H1 (cell line): ENCODE results near the gene UNC5B. TPM values are rescaled to one million over a fixed set of nuclear protein-coding genes. Genes with fewer than 3 reads are reported as not detected.

Experiments used
- CTCF ChIA-PET: fragments of 300-600 bp; sonication (Branson Sonifier 250); formaldehyde crosslinking; loops from one replicate; lab custom pipeline; 2021; ENCODE audit not compliant: partially characterized antibody; lab: Charles Lee
- POLR2A ChIA-PET: fragments of 300-600 bp; sonication (Branson Sonifier 250); formaldehyde crosslinking; loops from one replicate; lab custom pipeline; 2021; ENCODE audit warnings: inconsistent platforms; ENCODE audit not compliant: partially characterized antibody; lab: Charles Lee
- DNase-seq, 2 experiments: peaks; one replicate each; pipeline versions ENCODE4 v3.0.0 to v3.0.0-alpha.2; 2010 to 2022; ENCODE audit warnings: low spot score in 2 of 2, low read depth in 1 of 2, mixed read lengths in 1 of 2
- FAIRE-seq: peaks from 2 replicates; lab custom pipeline; 2011; peaks lifted over from hg19 to GRCh38; lab: Jason Lieb, UNC
- H2AFZ ChIP-seq: 2 replicates; pipeline ENCODE4 v1.8.1; 2012; ENCODE audit warnings: low read length, inconsistent platforms
- H2AK5ac ChIP-seq: 2 replicates; pipeline ENCODE4 v1.6.1; 2013; ENCODE audit warnings: low read depth, low read length
- H2BK120ac ChIP-seq: replicated peaks from 2 replicates; pipeline ENCODE3; 2013; ENCODE audit warnings: low read depth, low read length, inconsistent platforms
- H2BK12ac ChIP-seq: 2 replicates; pipeline ENCODE4 v1.6.1; 2013; ENCODE audit warnings: low read depth, low read length
- H2BK15ac ChIP-seq: 2 replicates; pipeline ENCODE4 v1.6.1; 2013; ENCODE audit warnings: low read length
- H2BK20ac ChIP-seq: 2 replicates; pipeline ENCODE4 v1.6.1; 2013; ENCODE audit warnings: low read length
- H2BK5ac ChIP-seq: 2 replicates; pipeline ENCODE4 v1.6.1; 2013; ENCODE audit warnings: low read depth, low read length
- H3K14ac ChIP-seq: 2 replicates; pipeline ENCODE4 v1.6.1; 2013; ENCODE audit warnings: inconsistent platforms; ENCODE audit not compliant: insufficient read length
- H3K18ac ChIP-seq: 2 replicates; pipeline ENCODE4 v1.6.1; 2013; ENCODE audit warnings: low read length; ENCODE audit errors: extremely low read depth
- H3K23ac ChIP-seq: 2 replicates; pipeline ENCODE4 v1.6.1; 2013; ENCODE audit warnings: inconsistent platforms; ENCODE audit not compliant: insufficient read length
- H3K23me2 ChIP-seq: 2 replicates; pipeline ENCODE4 v1.6.1; 2013; ENCODE audit warnings: low read depth, low read length
- H3K27ac ChIP-seq: 2 replicates; pipeline ENCODE4 v1.6.1; 2011; ENCODE audit warnings: low read depth, low read length, inconsistent platforms
- H3K27me3 ChIP-seq, 4 experiments: replicated peaks in 1 of 4; 1 replicate in 1 of 4; 2 replicates in 3 of 4; pipeline versions ENCODE4 v1.6.1 to v1.8.1; 2011 to 2013; ENCODE audit warnings: low read length in 3 of 4, mild to moderate bottlenecking in 3 of 4, inconsistent platforms in 2 of 4, mixed read lengths in 2 of 4, moderate library complexity in 1 of 4; ENCODE audit not compliant: control insufficient read depth in 3 of 4, insufficient read depth in 3 of 4; ENCODE audit errors: extremely low read depth in 1 of 4
- H3K36me3 ChIP-seq, 4 experiments: 2 replicates each; pipeline versions ENCODE4 v1.6.1 to v1.8.1; 2011 to 2013; ENCODE audit warnings: mild to moderate bottlenecking in 4 of 4, low read length in 3 of 4, moderate library complexity in 2 of 4, control low read depth in 1 of 4, inconsistent platforms in 1 of 4; ENCODE audit not compliant: insufficient read depth in 4 of 4, control insufficient read depth in 2 of 4
- H3K4ac ChIP-seq: replicated peaks from 2 replicates; pipeline ENCODE3; 2013; ENCODE audit warnings: low read length, low read depth, mixed read lengths, inconsistent platforms; ENCODE audit not compliant: insufficient read length
- H3K4me1 ChIP-seq, 4 experiments: replicated peaks in 1 of 4; 1 replicate in 1 of 4; 2 replicates in 3 of 4; pipeline versions ENCODE4 v1.6.1 to v1.8.1; 2011 to 2013; ENCODE audit warnings: low read length in 3 of 4, inconsistent platforms in 2 of 4, mixed read lengths in 1 of 4; ENCODE audit not compliant: insufficient read depth in 4 of 4, control insufficient read depth in 3 of 4
- H3K4me2 ChIP-seq, 2 experiments: 2 replicates each; pipeline versions ENCODE4 v1.6.1 to v1.8.1; 2011 to 2013; ENCODE audit warnings: low read depth in 2 of 2, low read length in 2 of 2, control low read depth in 1 of 2, inconsistent platforms in 1 of 2, mild to moderate bottlenecking in 1 of 2; ENCODE audit not compliant: insufficient read depth in 1 of 2
- H3K4me3 ChIP-seq, 4 experiments: fragments of 200-600, 300-600 bp in 1 of 4; sonication (generic), shearing (Covaris generic), sonication (Bioruptor Twin) in 1 of 4; 2 replicates each; pipeline versions ENCODE4 v1.5.1 to v1.8.1; 2011 to 2016; ENCODE audit warnings: low read length in 4 of 4, low read depth in 3 of 4, control low read depth in 2 of 4, inconsistent platforms in 2 of 4, mild to moderate bottlenecking in 2 of 4, mixed read lengths in 1 of 4, moderate library complexity in 1 of 4; ENCODE audit not compliant: insufficient read depth in 2 of 4; ENCODE audit errors: extremely low read depth in 1 of 4
- H3K56ac ChIP-seq: replicated peaks from 2 replicates; pipeline ENCODE3; 2013; ENCODE audit warnings: low read depth, mild to moderate bottlenecking, mixed read lengths, low read length, inconsistent platforms; ENCODE audit not compliant: insufficient read length
- H3K79me1 ChIP-seq: 2 replicates; pipeline ENCODE4 v1.6.1; 2013; ENCODE audit warnings: low read depth, low read length, control low read depth
- H3K79me2 ChIP-seq, 2 experiments: 2 replicates each; pipeline versions ENCODE4 v1.6.1 to v1.8.1; 2012 to 2013; ENCODE audit warnings: low read length in 2 of 2, mild to moderate bottlenecking in 2 of 2, inconsistent platforms in 1 of 2; ENCODE audit not compliant: insufficient read depth in 2 of 2, control insufficient read depth in 1 of 2
- H3K9ac ChIP-seq, 4 experiments: replicated peaks in 1 of 4; 1 replicate in 1 of 4; 2 replicates in 3 of 4; pipeline versions ENCODE4 v1.6.1 to v1.8.1; 2011 to 2013; ENCODE audit warnings: low read depth in 3 of 4, low read length in 3 of 4, control low read depth in 2 of 4, mild to moderate bottlenecking in 2 of 4, moderate library complexity in 2 of 4, inconsistent platforms in 1 of 4; ENCODE audit errors: extremely low read depth in 1 of 4
- H3K9me3 ChIP-seq, 2 experiments: 2 replicates each; pipeline versions ENCODE4 v1.6.1 to v1.8.1; 2012 to 2013; ENCODE audit warnings: mild to moderate bottlenecking in 2 of 2, moderate library complexity in 2 of 2, control low read depth in 1 of 2, inconsistent platforms in 1 of 2, low read depth in 1 of 2, low read length in 1 of 2, mixed read lengths in 1 of 2; ENCODE audit not compliant: insufficient read depth in 2 of 2
- H4K20me1 ChIP-seq, 2 experiments: replicated peaks in 1 of 2; 2 replicates each; pipeline versions ENCODE3 to v1.8.1; 2011 to 2013; ENCODE audit warnings: inconsistent platforms in 2 of 2, low read length in 2 of 2, mild to moderate bottlenecking in 1 of 2; ENCODE audit not compliant: insufficient read depth in 2 of 2, control insufficient read depth in 1 of 2
- H4K5ac ChIP-seq: 2 replicates; pipeline ENCODE4 v1.6.1; 2013; ENCODE audit warnings: low read length, low read depth, mixed read lengths, inconsistent platforms; ENCODE audit not compliant: insufficient read length
- H4K8ac ChIP-seq: 2 replicates; pipeline ENCODE4 v1.8.0; 2013; ENCODE audit warnings: mild to moderate bottlenecking, moderate library complexity, low read length, inconsistent platforms; ENCODE audit not compliant: insufficient read depth; ENCODE audit errors: extremely low read depth
- H4K91ac ChIP-seq: replicated peaks from 2 replicates; pipeline ENCODE3; 2013; ENCODE audit warnings: low read length, mixed read lengths, inconsistent platforms; ENCODE audit not compliant: insufficient read length
- ASH2L ChIP-seq: fragments of 200-600, 300-600 bp; sonication (generic); IDR thresholded peaks from one replicate; pipeline ENCODE4 v1.7.1; 2017; ENCODE audit warnings: low read length
- CBX5 ChIP-seq: fragments of 300-800, 300-1000 bp; sonication (generic); IDR thresholded peaks from 2 replicates; pipeline ENCODE4 v1.7.1; 2016; ENCODE audit warnings: antibody characterized with exemption, low read length, low read depth
- CHD2 ChIP-seq: IDR thresholded peaks from 2 replicates; pipeline ENCODE4 v1.6.1; 2012; ENCODE audit warnings: low read length, improper control_type of control experiment
- EGR1 ChIP-seq: IDR thresholded peaks from 2 replicates; pipeline ENCODE4 v1.6.1; 2011; ENCODE audit warnings: low read depth, low read length, borderline replicate concordance
- GABPA ChIP-seq: IDR thresholded peaks from 2 replicates; pipeline ENCODE4 v1.6.1; 2011; ENCODE audit warnings: mild to moderate bottlenecking, low read length, moderate library complexity, borderline replicate concordance; ENCODE audit not compliant: insufficient read depth
- JUND ChIP-seq: IDR thresholded peaks from 2 replicates; pipeline ENCODE4 v1.6.1; 2011; ENCODE audit warnings: mild to moderate bottlenecking, improper control_type of control experiment, low read length
- KDM1A ChIP-seq: fragments of 200-600, 300-600 bp; sonication (generic); IDR thresholded peaks from 2 replicates; pipeline ENCODE4 v1.7.1; 2016; ENCODE audit warnings: mild to moderate bottlenecking, low read length, borderline replicate concordance
- MAFK ChIP-seq: IDR thresholded peaks from 2 replicates; pipeline ENCODE4 v1.6.1; 2012; ENCODE audit warnings: low read depth, mild to moderate bottlenecking, improper control_type of control experiment, low read length
- MAX ChIP-seq: IDR thresholded peaks from 2 replicates; pipeline ENCODE4 v1.6.1; 2012; ENCODE audit warnings: inconsistent platforms
- POLR2AphosphoS5 ChIP-seq: IDR thresholded peaks from 2 replicates; pipeline ENCODE4 v1.6.1; 2011; ENCODE audit warnings: low read depth, low read length
- RAD21 ChIP-seq, 2 experiments: IDR thresholded peaks in 1 of 2; conservative IDR thresholded peaks in 1 of 2; 2 replicates each; pipeline ENCODE4 v1.6.1; 2011; ENCODE audit warnings: low read depth in 2 of 2, low read length in 2 of 2, improper control_type of control experiment in 1 of 2, inconsistent platforms in 1 of 2, mild to moderate bottlenecking in 1 of 2, moderate library complexity in 1 of 2
- RBBP5 ChIP-seq: IDR thresholded peaks from 2 replicates; pipeline ENCODE4 v1.7.1; 2012; ENCODE audit warnings: low read depth, mild to moderate bottlenecking, inconsistent platforms, low read length, moderate library complexity, borderline replicate concordance
- RXRA ChIP-seq: IDR thresholded peaks from 2 replicates; pipeline ENCODE4 v1.6.1; 2011; ENCODE audit warnings: low read depth, mild to moderate bottlenecking, low read length, moderate library complexity; ENCODE audit not compliant: insufficient read depth
- TBP ChIP-seq: IDR thresholded peaks from 2 replicates; pipeline ENCODE4 v1.6.1; 2011; ENCODE audit warnings: low read depth, low read length, improper control_type of control experiment
- TEAD4 ChIP-seq: IDR thresholded peaks from 2 replicates; pipeline ENCODE4 v1.6.1; 2012; ENCODE audit warnings: low read depth, low read length, inconsistent platforms, mixed read lengths
- WGBS, 2 experiments: shearing (Covaris generic) in 1 of 2; methylation state at CpG; one replicate each; pipeline versions ENCODE4 v1.1.6 to v1.1.7; 2013 to 2015; ENCODE audit warnings: low lambda C conversion rate in 2 of 2, mixed read lengths in 2 of 2, inconsistent platforms in 1 of 2, low coverage in 1 of 2, missing lambda C conversion rate in 1 of 2; ENCODE audit not compliant: insufficient replicate concordance in 2 of 2, insufficient coverage in 1 of 2, insufficient read length in 1 of 2; ENCODE audit errors: extremely low coverage in 1 of 2, missing lambda C conversion rate in 1 of 2; 5-methylcytosine and 5-hydroxymethylcytosine counted together
- polyA plus RNA-seq, 7 experiments: library from polyadenylated mRNA; depleted of rRNA in 3 of 7; stranded (reverse) in 5 of 7; unstranded in 2 of 7; fragments of >200 nt in 5 of 7; fragments of 200-250 nt in 2 of 7; gene quantifications; 1 replicate in 5 of 7; 2 replicates in 1 of 7; 4 replicates in 1 of 7; pipeline versions ENCODE4 v1.2.1 to v1.2.3, GENCODE V29; 2011 to 2013; ENCODE audit warnings: missing spikeins in 2 of 7, mixed read lengths in 2 of 7
- total RNA-seq: library from RNA; stranded (reverse); fragmentation: NEBNext Ultra II Directional; extraction: Animal tissue kit (Norgen Biotek cat#: 25700); gene quantifications from 2 replicates; pipeline ENCODE4 v1.2.1, GENCODE V29; 2021

The UNC5B gene
- total and polyA plus RNA-seq, 2 of the 8 experiments (the other 6 are each of a cell fraction or from before 2014, with no cell fraction given): 27.9 to 31.8 TPM

- no peak overlapping the region for H2AFZ ChIP-seq
- TF ChIP-seq ASH2L (no peak), GABPA (no peak), RXRA (no peak), EGR1 (no peak), CHD2 (no peak), RAD21 (IDR thresholded peaks at IDR 0.05 in 1 of 2, conservative IDR thresholded peaks at IDR 0.05 in 1 of 2; ENCODE audit: low read depth in 2 of 2, low read length in 2 of 2) (no peak), CBX5 (no peak), RBBP5 (no peak), KDM1A (no peak), TEAD4 (no peak), JUND (no peak), MAFK (no peak), TBP (no peak), MAX (no peak), POLR2AphosphoS5 (no peak)
Observed at GRCh38 chr10:71204746-71205145, 7.6 kb upstream of the UNC5B start.

More at GRCh38 chr10:71204746-71205145, 7.6 kb upstream of the UNC5B start:
- Histone ChIP-seq H2BK20ac (no peak overlapping the region), H3K9ac (no peak overlapping the region), H3K4me2 (no peak overlapping the region), H3K27me3 (peaks cover 0 to 5% (median 3%) of the 10 kb centered on the region in 4 experiments; a peak in 3 of 7 replicates), H4K5ac (no peak overlapping the region), H3K4me3 (no peak overlapping the region), H3K27ac (no peak overlapping the region), H3K23me2 (no peaks in the 10 kb centered on the region; the same call in 1 of the 2 replicates), H4K8ac (no peak overlapping the region), H3K18ac (no peak overlapping the region), H3K9me3 (no peaks in the 10 kb centered on the region), H3K23ac (no peak overlapping the region), H2AK5ac (no peak overlapping the region), H2BK5ac (no peak overlapping the region), H4K20me1 (no peaks in the 10 kb centered on the region), H3K36me3 (no peaks in the 10 kb centered on the region), H2BK12ac (no peak overlapping the region), H3K79me1 (no peaks in the 10 kb centered on the region), H3K4ac (no peak overlapping the region), H2BK15ac (no peak overlapping the region), H3K56ac (no peak overlapping the region), H2BK120ac (no peak overlapping the region), H3K4me1 (peaks cover 0 to 2% (median under 1%) of the 10 kb centered on the region in 4 experiments; a peak in 5 of 7 replicates), H4K91ac (no peak overlapping the region), H3K14ac (no peak overlapping the region), H3K79me2 (no peaks in the 10 kb centered on the region)
- FAIRE-seq: no peak
- CTCF ChIA-PET: interaction anchor here (0.5 to 4.5 kb wide), 13 partner anchors 9 to 434 kb away, joined by 3 to 23 read pairs (median 4); no protein-coding TSS in a partner anchor
- WGBS, 2 experiments: 51% methylated on average over 2 of the region's 2 CpGs; no CpG with 5 or more reads in 1 of the 2 experiments
- POLR2A ChIA-PET: interaction anchor here (1.1 kb wide), 1 partner anchor 10 kb away, joined by 3 read pairs; no protein-coding TSS in a partner anchor
- no peak for DNase-seq
